Measurements from ENCODE around the gene FAM171A1.

Gene FAM171A1

DNA sequence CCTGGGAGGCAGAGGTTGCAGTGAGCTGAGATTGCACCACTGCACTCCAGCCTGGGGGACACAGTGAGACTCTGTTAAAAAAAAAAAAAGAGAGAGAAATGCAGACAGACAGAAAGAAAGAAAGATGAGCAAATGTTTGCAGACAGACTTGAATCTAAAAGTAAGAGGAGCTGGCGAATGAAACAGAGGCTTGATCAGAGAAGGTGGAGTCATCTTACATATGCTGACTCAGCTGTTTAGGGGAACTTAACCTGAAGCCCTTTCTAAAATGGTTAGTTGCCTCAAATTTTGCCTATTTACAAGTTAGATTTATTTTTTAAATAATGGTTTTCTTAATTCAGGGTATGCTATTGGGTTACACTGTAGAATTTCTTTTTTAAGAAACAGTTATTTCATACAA is 5.4 kb downstream of the FAM171A1 start:
- Histone ChIP-seq H3K4ac (ENCODE audit: low read depth in 1 of 2, low read length in 2 of 2) (no peak overlapping the region), H3K4me3 (ENCODE audit: insufficient read depth in 1 of 2, low read depth in 1 of 2, low read length in 2 of 2) (no peak overlapping the region), H3K79me1 (replicated peaks; ENCODE audit: low read length, poor library complexity, severe bottlenecking) (peaks cover 21% of the 10 kb centered on the region), H3K9me3 (ENCODE audit: control insufficient read depth, low read length) (no peaks in the 10 kb centered on the region), H3K27me3 (ENCODE audit: control insufficient read depth in 1 of 2, insufficient read depth in 1 of 2, low read length in 2 of 2) (no peaks in the 10 kb centered on the region), H2BK12ac (ENCODE audit: low read length in 2 of 2) (no peak overlapping the region), H4K91ac (ENCODE audit: low read length) (no peak overlapping the region), H3K36me3 (ENCODE audit: control insufficient read depth in 1 of 2, insufficient read depth in 2 of 2, low read depth in 1 of 2, low read length in 2 of 2) (no peaks in the 10 kb centered on the region), H3K4me2 (ENCODE audit: low read length, poor library complexity, severe bottlenecking) (no peak overlapping the region), H3K27ac (ENCODE audit: low read length, poor library complexity, severe bottlenecking) (no peak overlapping the region), H2BK120ac (ENCODE audit: low read depth, low read length) (no peak overlapping the region), H3K9ac (ENCODE audit: low read length) (no peak overlapping the region), H3K18ac (ENCODE audit: low read depth in 1 of 2, low read length in 2 of 2) (no peak overlapping the region), H3K4me1 (ENCODE audit: control insufficient read depth, insufficient read depth, low read depth, low read length) (peaks cover 6% of the 10 kb centered on the region), H2BK15ac (ENCODE audit: low read depth, poor library complexity, severe bottlenecking) (no peak overlapping the region), H3K14ac (ENCODE audit: low read length in 2 of 2) (no peak overlapping the region), H2AFZ (ENCODE audit: low read depth, low read length) (no peak overlapping the region), H2AK5ac (ENCODE audit: low read length, severe bottlenecking) (no peak overlapping the region), H3K23ac (ENCODE audit: low read length in 2 of 2) (no peak overlapping the region), H4K8ac (ENCODE audit: low read length) (no peak overlapping the region), H2BK5ac (ENCODE audit: low read depth, low read length, poor library complexity, severe bottlenecking) (no peak overlapping the region)
- WGBS: 94% methylated on average over 1 of the region's 1 CpG
- DNase-seq: no peak

- Histone ChIP-seq H2BK5ac (ENCODE audit: low read depth, low read length, poor library complexity, severe bottlenecking) (no peak overlapping the region), H2AFZ (ENCODE audit: low read depth, low read length) (no peak overlapping the region), H4K8ac (ENCODE audit: low read length) (no peak overlapping the region), H2BK15ac (ENCODE audit: low read depth, poor library complexity, severe bottlenecking) (no peak overlapping the region), H3K9ac (ENCODE audit: low read length) (no peak overlapping the region), H3K18ac (ENCODE audit: low read depth in 1 of 2, low read length in 2 of 2) (no peak overlapping the region), H2AK5ac (ENCODE audit: low read length, severe bottlenecking) (peak overlapping the region; percentile 43), H3K4me3 (ENCODE audit: insufficient read depth in 1 of 2, low read depth in 1 of 2, low read length in 2 of 2) (no peak overlapping the region), H3K27me3 (ENCODE audit: control insufficient read depth in 1 of 2, insufficient read depth in 1 of 2, low read length in 2 of 2) (no peaks in the 10 kb centered on the region), H3K4me1 (ENCODE audit: control insufficient read depth, insufficient read depth, low read depth, low read length) (peaks cover 6% of the 10 kb centered on the region), H2BK120ac (ENCODE audit: low read depth, low read length) (no peak overlapping the region), H2BK12ac (ENCODE audit: low read length in 2 of 2) (no peak overlapping the region), H3K79me1 (replicated peaks; ENCODE audit: low read length, poor library complexity, severe bottlenecking) (peaks cover 25% of the 10 kb centered on the region), H3K4me2 (ENCODE audit: low read length, poor library complexity, severe bottlenecking) (no peak overlapping the region), H3K23ac (ENCODE audit: low read length in 2 of 2) (no peak overlapping the region), H4K91ac (ENCODE audit: low read length) (no peak overlapping the region), H3K9me3 (ENCODE audit: control insufficient read depth, low read length) (no peaks in the 10 kb centered on the region), H3K14ac (ENCODE audit: low read length in 2 of 2) (no peak overlapping the region), H3K36me3 (ENCODE audit: control insufficient read depth in 1 of 2, insufficient read depth in 2 of 2, low read depth in 1 of 2, low read length in 2 of 2) (peaks cover 0 to 3% of the 10 kb centered on the region in 2 experiments), H3K27ac (ENCODE audit: low read length, poor library complexity, severe bottlenecking) (no peak overlapping the region), H3K4ac (ENCODE audit: low read depth in 1 of 2, low read length in 2 of 2) (no peak overlapping the region)
- 100% methylated on average over 3 of the region's 4 CpGs for WGBS
- DNase-seq: no peak
These were observed 7.1 kb downstream of the FAM171A1 start for GRCh38 chr10:15364001-15364400.

DNA sequence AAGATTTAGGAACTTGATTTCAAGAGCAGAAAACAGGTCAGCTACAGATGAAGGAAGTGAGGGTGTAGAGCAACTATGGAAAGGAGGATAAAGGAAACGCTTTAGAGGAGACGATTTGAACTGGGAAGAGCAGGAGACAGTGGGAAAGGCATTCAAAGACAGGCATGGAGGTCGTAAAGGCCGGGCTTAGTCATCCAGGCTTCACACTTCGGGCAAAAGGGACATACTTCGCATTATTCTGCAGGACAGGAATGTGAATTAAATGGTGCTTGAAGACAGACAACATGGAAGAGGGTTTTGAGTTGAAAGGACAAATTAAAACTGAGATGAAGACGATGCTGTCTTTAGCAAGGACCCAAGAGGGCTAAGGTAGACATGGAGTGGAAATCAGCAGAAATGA is 8.1 kb downstream of the FAM171A1 start:
- Histone ChIP-seq H3K14ac (ENCODE audit: low read length in 2 of 2) (no peak overlapping the region), H3K27me3 (ENCODE audit: control insufficient read depth in 1 of 2, insufficient read depth in 1 of 2, low read length in 2 of 2) (no peaks in the 10 kb centered on the region), H4K8ac (ENCODE audit: low read length) (no peak overlapping the region), H2BK15ac (ENCODE audit: low read depth, poor library complexity, severe bottlenecking) (no peak overlapping the region), H3K27ac (ENCODE audit: low read length, poor library complexity, severe bottlenecking) (peak overlapping the region; percentile 24), H2AFZ (ENCODE audit: low read depth, low read length) (no peak overlapping the region), H3K4me3 (ENCODE audit: insufficient read depth in 1 of 2, low read depth in 1 of 2, low read length in 2 of 2) (no peak overlapping the region), H2BK120ac (ENCODE audit: low read depth, low read length) (no peak overlapping the region), H2BK12ac (ENCODE audit: low read length in 2 of 2) (no peak overlapping the region), H4K91ac (ENCODE audit: low read length) (no peak overlapping the region), H3K4me2 (ENCODE audit: low read length, poor library complexity, severe bottlenecking) (no peak overlapping the region), H3K4me1 (ENCODE audit: control insufficient read depth, insufficient read depth, low read depth, low read length) (peaks cover 6% of the 10 kb centered on the region), H3K79me1 (replicated peaks; ENCODE audit: low read length, poor library complexity, severe bottlenecking) (peaks cover 29% of the 10 kb centered on the region), H2BK5ac (ENCODE audit: low read depth, low read length, poor library complexity, severe bottlenecking) (no peak overlapping the region), H3K9ac (ENCODE audit: low read length) (no peak overlapping the region), H3K23ac (ENCODE audit: low read length in 2 of 2) (no peak overlapping the region), H2AK5ac (ENCODE audit: low read length, severe bottlenecking) (no peak overlapping the region), H3K4ac (ENCODE audit: low read depth in 1 of 2, low read length in 2 of 2) (no peak overlapping the region), H3K9me3 (ENCODE audit: control insufficient read depth, low read length) (no peaks in the 10 kb centered on the region), H3K18ac (ENCODE audit: low read depth in 1 of 2, low read length in 2 of 2) (no peak overlapping the region), H3K36me3 (ENCODE audit: control insufficient read depth in 1 of 2, insufficient read depth in 2 of 2, low read depth in 1 of 2, low read length in 2 of 2) (peaks cover 0 to 3% of the 10 kb centered on the region in 2 experiments)
- WGBS: 32% methylated on average over 7 of the region's 7 CpGs
- peak; percentile 38 for DNase-seq

DNA sequence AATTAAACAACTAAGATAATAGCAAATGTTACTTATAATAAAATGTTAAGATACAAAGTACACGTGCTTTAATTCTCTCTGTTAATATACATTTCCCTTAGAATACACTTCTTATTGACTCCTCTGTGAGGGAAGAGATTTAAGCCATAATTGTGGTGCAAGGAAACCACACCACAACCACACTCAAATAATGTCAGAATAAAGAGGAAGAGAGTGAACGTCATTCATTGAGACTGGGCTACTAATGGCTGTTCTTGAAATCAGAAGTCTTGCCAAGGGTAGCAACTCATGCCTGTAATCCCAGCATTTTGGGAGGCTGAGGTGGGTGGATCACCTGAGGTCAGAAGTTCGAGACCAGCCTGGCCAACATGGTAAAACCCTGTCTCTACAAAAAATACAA is 10.0 kb downstream of the FAM171A1 start:
- Histone ChIP-seq H3K36me3 (ENCODE audit: control insufficient read depth in 1 of 2, insufficient read depth in 2 of 2, low read depth in 1 of 2, low read length in 2 of 2) (peaks cover 0 to 3% of the 10 kb centered on the region in 2 experiments), H2BK120ac (ENCODE audit: low read depth, low read length) (no peak overlapping the region), H2BK5ac (ENCODE audit: low read depth, low read length, poor library complexity, severe bottlenecking) (no peak overlapping the region), H3K79me1 (replicated peaks; ENCODE audit: low read length, poor library complexity, severe bottlenecking) (peaks cover 28% of the 10 kb centered on the region), H3K4me1 (ENCODE audit: control insufficient read depth, insufficient read depth, low read depth, low read length) (peaks cover 4% of the 10 kb centered on the region), H3K4me3 (ENCODE audit: insufficient read depth in 1 of 2, low read depth in 1 of 2, low read length in 2 of 2) (no peak overlapping the region), H2AFZ (ENCODE audit: low read depth, low read length) (no peak overlapping the region), H3K9ac (ENCODE audit: low read length) (no peak overlapping the region), H2BK12ac (ENCODE audit: low read length in 2 of 2) (no peak overlapping the region), H3K14ac (ENCODE audit: low read length in 2 of 2) (no peak overlapping the region), H3K23ac (ENCODE audit: low read length in 2 of 2) (no peak overlapping the region), H3K4ac (ENCODE audit: low read depth in 1 of 2, low read length in 2 of 2) (no peak overlapping the region), H2AK5ac (ENCODE audit: low read length, severe bottlenecking) (no peak overlapping the region), H3K9me3 (ENCODE audit: control insufficient read depth, low read length) (no peaks in the 10 kb centered on the region), H3K27me3 (ENCODE audit: control insufficient read depth in 1 of 2, insufficient read depth in 1 of 2, low read length in 2 of 2) (no peaks in the 10 kb centered on the region), H3K27ac (ENCODE audit: low read length, poor library complexity, severe bottlenecking) (no peak overlapping the region), H3K4me2 (ENCODE audit: low read length, poor library complexity, severe bottlenecking) (no peak overlapping the region), H2BK15ac (ENCODE audit: low read depth, poor library complexity, severe bottlenecking) (no peak overlapping the region), H4K91ac (ENCODE audit: low read length) (no peak overlapping the region), H4K8ac (ENCODE audit: low read length) (no peak overlapping the region), H3K18ac (ENCODE audit: low read depth in 1 of 2, low read length in 2 of 2) (no peak overlapping the region)
- 88% methylated on average over 1 of the region's 3 CpGs for WGBS
- no peak for DNase-seq
